HEK293T (cell line): ENCODE data around the gene BCL7A.

Source experiments
- CTCF ChIA-PET: fragments of 350-600 bp; formaldehyde crosslinking; extraction: SDS; loops from one replicate; lab custom pipeline; 2021; ENCODE audit warnings: antibody characterized with exemption, inconsistent platforms; lab: Yijun Ruan, JAX
- POLR2A ChIA-PET: fragments of 350-600 bp; formaldehyde crosslinking; extraction: SDS; loops from one replicate; lab custom pipeline; 2020; ENCODE audit warnings: antibody characterized with exemption, inconsistent platforms; lab: Yijun Ruan, JAX
- DNase-seq: peaks from one replicate; pipeline ENCODE4 v3.0.0; 2012; ENCODE audit warnings: mixed read lengths; ENCODE audit errors: extremely low spot score
- ARNT ChIP-seq: fragments of 450-650 bp; IDR thresholded peaks from 2 replicates; pipeline ENCODE4 v1.6.1; 2017; ENCODE audit warnings: mild to moderate bottlenecking
- BHLHE40 ChIP-seq: fragments of 450-650 bp; IDR thresholded peaks from 2 replicates; pipeline ENCODE4 v1.6.1; 2016; ENCODE audit warnings: mild to moderate bottlenecking, moderate library complexity, borderline replicate concordance
- CTBP1 ChIP-seq: fragments of 450-650 bp; IDR thresholded peaks from 2 replicates; pipeline ENCODE4 v1.6.1; 2016; ENCODE audit warnings: borderline replicate concordance
- ELF4 ChIP-seq: fragments of 450-650 bp; IDR thresholded peaks from 2 replicates; pipeline ENCODE4 v1.6.1; 2017; ENCODE audit warnings: antibody characterized with exemption
- FOXA1 ChIP-seq: fragments of 450-650 bp; IDR thresholded peaks from 2 replicates; pipeline ENCODE4 v1.6.1; 2016; ENCODE audit warnings: mild to moderate bottlenecking
- FOXK2 ChIP-seq: fragments of 450-650 bp; IDR thresholded peaks from 2 replicates; pipeline ENCODE4 v1.6.1; 2016; ENCODE audit warnings: mild to moderate bottlenecking
- FOXM1 ChIP-seq: fragments of 450-650 bp; IDR thresholded peaks from 2 replicates; pipeline ENCODE4 v1.6.1; 2017; ENCODE audit warnings: mild to moderate bottlenecking, borderline replicate concordance
- HDGF ChIP-seq: fragments of 450-650 bp; IDR thresholded peaks from 2 replicates; pipeline ENCODE4 v1.6.1; 2017; ENCODE audit warnings: antibody characterized with exemption, borderline replicate concordance
- L3MBTL2 ChIP-seq: fragments of 450-650 bp; conservative IDR thresholded peaks from 2 replicates; pipeline ENCODE4 v1.6.1; 2016; ENCODE audit warnings: mild to moderate bottlenecking
- LEF1 ChIP-seq: fragments of 450-650 bp; IDR thresholded peaks from 2 replicates; pipeline ENCODE4 v1.6.1; 2017; ENCODE audit warnings: mild to moderate bottlenecking, borderline replicate concordance
- NFRKB ChIP-seq: fragments of 450-650 bp; IDR thresholded peaks from 2 replicates; pipeline ENCODE4 v1.6.1; 2016; ENCODE audit warnings: mild to moderate bottlenecking, moderate library complexity
- SP1 ChIP-seq: fragments of 450-650 bp; IDR thresholded peaks from 2 replicates; pipeline ENCODE4 v1.6.1; 2017
- SUZ12 ChIP-seq: fragments of 450-650 bp; IDR thresholded peaks from 2 replicates; pipeline ENCODE4 v1.6.1; 2016; ENCODE audit warnings: mild to moderate bottlenecking
- TARDBP ChIP-seq: fragments of 450-650 bp; IDR thresholded peaks from 2 replicates; pipeline ENCODE4 v1.6.1; 2016
- ZNF384 ChIP-seq: fragments of 450-650 bp; IDR thresholded peaks from 2 replicates; pipeline ENCODE4 v1.6.1; 2016
- TF ChIP-seq, protein P1 (sequence below): fragments of 450-650 bp; IDR thresholded peaks from 2 replicates; pipeline ENCODE4 v1.6.1; 2016

The BCL7A gene

DNA sequence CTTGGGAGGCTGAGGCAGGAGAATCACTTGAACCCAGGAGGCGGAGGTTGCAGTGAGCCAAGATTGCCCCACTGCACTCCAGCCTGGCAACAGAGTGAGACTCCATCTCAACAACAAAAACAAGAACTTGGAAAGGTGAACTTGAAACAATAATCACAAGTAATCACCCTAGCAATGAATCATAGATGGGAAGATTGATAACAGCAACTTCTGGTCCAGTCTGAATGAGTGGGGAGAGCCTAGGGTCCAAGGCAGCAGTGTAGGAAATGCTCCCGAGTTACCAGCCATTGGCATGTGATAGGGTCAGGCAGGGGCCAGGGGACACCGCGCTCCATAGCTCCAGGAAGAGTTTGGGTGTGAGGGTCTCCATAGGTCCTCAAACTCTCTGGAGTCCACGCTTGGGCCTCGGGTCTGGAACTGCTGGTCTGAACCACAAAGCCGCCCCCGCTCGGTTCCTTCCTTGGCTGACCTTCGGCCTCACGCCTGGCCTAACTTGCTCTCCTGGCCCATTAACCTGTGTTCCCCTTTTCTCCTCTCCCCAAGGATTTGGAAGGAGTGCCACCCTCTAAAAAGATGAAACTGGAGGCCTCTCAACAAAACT is 37.0 kb downstream of the BCL7A start:
- ChIA-PET POLR2A (no interaction called here), CTCF (no interaction called here)
- no peak for DNase-seq
- no peak for TF ChIP-seq HDGF
- TF ChIP-seq ARNT = no peak

- POLR2A ChIA-PET = interaction anchor here (0.6 kb wide), 1 partner anchor 8 kb away, joined by 3 read pairs; no protein-coding TSS in a partner anchor
- no peak for TF ChIP-seq ELF4
- no peak for TF ChIP-seq ARNT
- TF ChIP-seq, protein P1, sequence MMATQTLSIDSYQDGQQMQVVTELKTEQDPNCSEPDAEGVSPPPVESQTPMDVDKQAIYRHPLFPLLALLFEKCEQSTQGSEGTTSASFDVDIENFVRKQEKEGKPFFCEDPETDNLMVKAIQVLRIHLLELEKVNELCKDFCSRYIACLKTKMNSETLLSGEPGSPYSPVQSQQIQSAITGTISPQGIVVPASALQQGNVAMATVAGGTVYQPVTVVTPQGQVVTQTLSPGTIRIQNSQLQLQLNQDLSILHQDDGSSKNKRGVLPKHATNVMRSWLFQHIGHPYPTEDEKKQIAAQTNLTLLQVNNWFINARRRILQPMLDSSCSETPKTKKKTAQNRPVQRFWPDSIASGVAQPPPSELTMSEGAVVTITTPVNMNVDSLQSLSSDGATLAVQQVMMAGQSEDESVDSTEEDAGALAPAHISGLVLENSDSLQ = no peak
- no peak for TF ChIP-seq HDGF
- TF ChIP-seq BHLHE40 = no peak
- no peak for TF ChIP-seq NFRKB
- no peak for TF ChIP-seq SUZ12
- no peak for TF ChIP-seq LEF1
- no peak for TF ChIP-seq FOXK2
- no peak for TF ChIP-seq SP1
- no peak for TF ChIP-seq FOXA1
- no peak for DNase-seq
- CTCF ChIA-PET = no interaction called here
Measured at GRCh38 chr12:122059203-122059960, 37.7 kb downstream of the BCL7A start.

GRCh38 chr12:122060081-122060501 is 38.4 kb downstream of the BCL7A start:
- ChIA-PET CTCF (no interaction called here), POLR2A (no interaction called here)
- TF ChIP-seq TARDBP (no peak), NFRKB (no peak), SUZ12 (no peak), ELF4 (no peak)
- DNase-seq = no peak

- TF ChIP-seq LEF1 (no peak), FOXA1 (no peak), L3MBTL2 (no peak), SP1 (no peak), TARDBP (no peak), BHLHE40 (no peak), HDGF (no peak), FOXK2 (no peak), SUZ12 (no peak), ARNT (no peak)
- TF ChIP-seq, protein P1 = no peak
- no peak for DNase-seq
- POLR2A ChIA-PET = no interaction called here
- CTCF ChIA-PET = no interaction called here
Measured at GRCh38 chr12:122061253-122061652, 39.6 kb downstream of the BCL7A start.

DNA sequence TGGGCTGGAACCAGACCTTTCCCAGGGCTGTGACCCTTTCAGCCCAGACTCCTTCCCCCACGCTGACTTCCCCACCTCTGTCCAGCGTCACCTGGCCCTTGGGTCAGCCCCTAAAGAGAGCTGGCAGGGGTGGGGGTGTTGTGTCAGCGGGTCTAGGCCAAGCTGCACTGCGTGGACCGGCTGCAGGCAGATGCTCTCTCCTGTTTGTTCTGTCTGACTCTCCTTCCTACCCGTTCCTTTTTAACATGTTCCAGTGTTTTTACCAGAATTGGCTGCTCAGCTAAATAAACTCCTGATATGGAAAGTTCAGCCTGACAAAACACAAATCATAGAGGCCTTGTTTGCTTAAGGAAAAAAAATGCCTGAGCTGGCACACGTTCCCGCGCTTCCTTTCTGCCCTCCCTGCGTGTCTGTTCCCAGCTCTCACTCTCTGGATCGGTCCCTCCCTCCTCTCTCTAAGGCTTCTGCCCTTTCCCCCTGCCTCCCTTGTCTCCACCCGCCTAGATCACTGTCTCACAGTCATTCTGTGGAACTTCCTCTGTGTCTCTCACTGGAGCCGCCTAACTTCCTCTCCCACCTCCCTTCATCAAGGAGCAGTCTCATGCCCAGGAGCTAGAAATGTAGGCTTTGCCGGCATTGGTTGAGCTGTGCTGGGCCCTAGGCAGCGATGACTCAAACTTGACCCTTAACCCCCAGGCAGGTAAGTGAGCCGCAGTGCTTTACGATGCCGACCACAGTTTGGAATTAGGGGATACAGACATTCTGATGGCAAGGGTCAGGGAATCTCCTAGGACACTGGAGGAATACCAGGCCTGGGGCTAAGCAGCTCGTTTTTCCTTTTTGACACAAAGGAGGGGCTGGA is 41.4 kb downstream of the BCL7A start:
- no peak for DNase-seq
- TF ChIP-seq HDGF (no peak), ARNT (no peak), FOXM1 (no peak), FOXK2 (no peak), CTBP1 (no peak), TARDBP (no peak), ELF4 (no peak), L3MBTL2 (no peak), ZNF384 (no peak), BHLHE40 (no peak), LEF1 (no peak), NFRKB (no peak), SUZ12 (no peak), FOXA1 (no peak), SP1 (no peak)
- TF ChIP-seq, protein P1 = no peak
- CTCF ChIA-PET = interaction anchor here (0.9 to 1.5 kb wide), 5 partner anchors 9 to 60 kb away, joined by 3 to 12 read pairs (median 5); no protein-coding TSS in a partner anchor
- POLR2A ChIA-PET = interaction anchor here (0.9 to 1.7 kb wide), 7 partner anchors 10 to 57 kb away, joined by 3 to 7 read pairs (median 3); no protein-coding TSS in a partner anchor

DNA sequence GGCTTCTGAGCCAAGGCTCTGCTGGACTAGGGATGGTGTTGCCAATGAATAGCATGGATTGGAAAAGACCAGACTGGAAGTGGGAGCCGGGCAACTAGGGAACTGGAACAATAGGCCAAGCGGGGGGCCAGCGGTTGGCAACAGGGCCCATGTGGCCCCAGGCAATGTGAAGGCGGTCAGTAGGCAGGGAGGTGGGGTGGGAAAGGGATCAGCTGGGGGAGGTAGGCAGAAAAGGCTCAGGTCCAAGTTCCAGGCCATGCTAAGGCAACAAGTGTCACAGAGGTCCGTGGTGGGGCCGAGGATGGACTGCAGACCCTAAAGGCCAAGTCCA is 42.0 kb downstream of the BCL7A start:
- CTCF ChIA-PET = interaction anchor here (0.9 to 1.5 kb wide), 5 partner anchors 8 to 60 kb away, joined by 3 to 12 read pairs (median 5); no protein-coding TSS in a partner anchor
- no peak for TF ChIP-seq L3MBTL2
- POLR2A ChIA-PET = interaction anchor here (0.9 to 1.7 kb wide), 7 partner anchors 9 to 56 kb away, joined by 3 to 7 read pairs (median 3); no protein-coding TSS in a partner anchor
- no peak for DNase-seq
